Osteoblast (primary cell): Measurements from ENCODE around the gene WDR90. TPM values are rescaled to one million over a fixed set of nuclear protein-coding genes. Genes with fewer than 3 reads are reported as not detected.
"Not testable (repeated sequence)": the region's sequence is repeated elsewhere in the genome, so short reads cannot be mapped to it uniquely, and the experiment has no call there.

Experiments
- DNase-seq: peaks from one replicate; pipeline ENCODE4 v3.0.0; 2011; ENCODE audit warnings: low spot score, mixed read lengths; ENCODE audit not compliant: insufficient read length; ENCODE audit errors: missing footprints
- H2AFZ ChIP-seq: 2 replicates; pipeline ENCODE4 v1.6.0; 2011; ENCODE audit warnings: mild to moderate bottlenecking, low read length
- H3K27ac ChIP-seq: 2 replicates; pipeline ENCODE4 v1.5.1; 2011; ENCODE audit warnings: mild to moderate bottlenecking, low read depth, low read length, moderate library complexity
- H3K27me3 ChIP-seq: 2 replicates; pipeline ENCODE4 v1.6.0; 2012; ENCODE audit warnings: mild to moderate bottlenecking, control low read depth, inconsistent platforms, low read length, moderate library complexity; ENCODE audit not compliant: insufficient read depth
- H3K36me3 ChIP-seq: 2 replicates; pipeline ENCODE4 v1.5.1; 2011; ENCODE audit warnings: mild to moderate bottlenecking, low read length, control low read depth, moderate library complexity; ENCODE audit not compliant: insufficient read depth
- H3K4me1 ChIP-seq: 2 replicates; pipeline ENCODE4 v1.5.1; 2011; ENCODE audit warnings: mild to moderate bottlenecking, low read length, control low read depth, moderate library complexity; ENCODE audit not compliant: insufficient read depth
- H3K4me2 ChIP-seq: 2 replicates; pipeline ENCODE4 v1.6.0; 2011; ENCODE audit warnings: mild to moderate bottlenecking, low read length; ENCODE audit not compliant: insufficient read depth
- H3K4me3 ChIP-seq: fragments of 200-600 bp; sonication (generic); 3 replicates; pipeline ENCODE4 v1.5.1; 2012; ENCODE audit warnings: mild to moderate bottlenecking, low read length, inconsistent platforms; ENCODE audit not compliant: insufficient read depth
- H3K79me2 ChIP-seq: 2 replicates; pipeline ENCODE4 v1.6.0; 2012; ENCODE audit warnings: mild to moderate bottlenecking, low read length, control low read depth, inconsistent platforms; ENCODE audit not compliant: insufficient read depth
- H3K9me3 ChIP-seq: 2 replicates; pipeline ENCODE4 v1.5.1; 2011; ENCODE audit warnings: low read depth, low read length, control low read depth
- H4K20me1 ChIP-seq: 2 replicates; pipeline ENCODE4 v1.6.0; 2012; ENCODE audit warnings: mild to moderate bottlenecking, low read length, control low read depth; ENCODE audit not compliant: insufficient read depth
- total RNA-seq: library from RNA; depleted of rRNA; stranded (reverse); fragments of >200 nt; gene quantifications from 2 replicates; pipeline ENCODE4 v1.2.3, GENCODE V29; 2012
- TF ChIP-seq, protein P1 (sequence below): IDR thresholded peaks from 2 replicates; pipeline ENCODE4 v1.5.1; 2011; ENCODE audit warnings: mild to moderate bottlenecking, low read depth, low read length, moderate library complexity; ENCODE audit errors: extremely low read depth

WDR90 gene
- total RNA-seq, 1 donor: 19.2 TPM

DNA sequence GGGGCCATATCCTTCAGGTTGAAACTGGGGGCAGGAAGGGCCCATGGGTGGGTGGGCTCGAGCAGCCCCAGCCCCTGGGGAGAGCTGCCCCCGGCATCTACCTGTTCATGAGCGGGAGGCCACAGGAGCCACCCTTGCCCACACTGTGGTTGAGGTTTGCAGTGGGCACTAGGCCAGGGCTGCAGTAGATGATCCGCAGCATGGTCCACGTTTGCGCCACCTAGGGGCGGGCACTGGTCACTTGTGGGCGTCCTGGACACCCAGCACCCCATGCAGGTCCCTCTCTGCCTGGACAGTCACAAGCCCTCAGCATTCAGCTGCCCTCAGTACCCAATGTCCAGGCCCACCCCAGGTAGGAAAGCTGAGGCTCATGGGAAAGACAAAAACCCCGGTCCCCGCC lies 36.8 kb downstream of the WDR90 start:
- peak; percentile 96 for DNase-seq
- no peak overlapping the region for H3K4me2 ChIP-seq
- TF ChIP-seq, protein P1, sequence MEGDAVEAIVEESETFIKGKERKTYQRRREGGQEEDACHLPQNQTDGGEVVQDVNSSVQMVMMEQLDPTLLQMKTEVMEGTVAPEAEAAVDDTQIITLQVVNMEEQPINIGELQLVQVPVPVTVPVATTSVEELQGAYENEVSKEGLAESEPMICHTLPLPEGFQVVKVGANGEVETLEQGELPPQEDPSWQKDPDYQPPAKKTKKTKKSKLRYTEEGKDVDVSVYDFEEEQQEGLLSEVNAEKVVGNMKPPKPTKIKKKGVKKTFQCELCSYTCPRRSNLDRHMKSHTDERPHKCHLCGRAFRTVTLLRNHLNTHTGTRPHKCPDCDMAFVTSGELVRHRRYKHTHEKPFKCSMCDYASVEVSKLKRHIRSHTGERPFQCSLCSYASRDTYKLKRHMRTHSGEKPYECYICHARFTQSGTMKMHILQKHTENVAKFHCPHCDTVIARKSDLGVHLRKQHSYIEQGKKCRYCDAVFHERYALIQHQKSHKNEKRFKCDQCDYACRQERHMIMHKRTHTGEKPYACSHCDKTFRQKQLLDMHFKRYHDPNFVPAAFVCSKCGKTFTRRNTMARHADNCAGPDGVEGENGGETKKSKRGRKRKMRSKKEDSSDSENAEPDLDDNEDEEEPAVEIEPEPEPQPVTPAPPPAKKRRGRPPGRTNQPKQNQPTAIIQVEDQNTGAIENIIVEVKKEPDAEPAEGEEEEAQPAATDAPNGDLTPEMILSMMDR: peak; percentile 61
- H2AFZ ChIP-seq: no peak overlapping the region
- H3K4me3 ChIP-seq: no peak overlapping the region
- H3K4me1 ChIP-seq: peaks cover 28% of the 10 kb centered on the region
- no peak overlapping the region for H3K27ac ChIP-seq
- no peaks in the 10 kb centered on the region for H3K9me3 ChIP-seq
- no peaks in the 10 kb centered on the region for H3K27me3 ChIP-seq
- H3K36me3 ChIP-seq: peaks cover 23% of the 10 kb centered on the region
- peaks cover 52% of the 10 kb centered on the region for H3K79me2 ChIP-seq
- peaks cover 26% of the 10 kb centered on the region for H4K20me1 ChIP-seq

DNA sequence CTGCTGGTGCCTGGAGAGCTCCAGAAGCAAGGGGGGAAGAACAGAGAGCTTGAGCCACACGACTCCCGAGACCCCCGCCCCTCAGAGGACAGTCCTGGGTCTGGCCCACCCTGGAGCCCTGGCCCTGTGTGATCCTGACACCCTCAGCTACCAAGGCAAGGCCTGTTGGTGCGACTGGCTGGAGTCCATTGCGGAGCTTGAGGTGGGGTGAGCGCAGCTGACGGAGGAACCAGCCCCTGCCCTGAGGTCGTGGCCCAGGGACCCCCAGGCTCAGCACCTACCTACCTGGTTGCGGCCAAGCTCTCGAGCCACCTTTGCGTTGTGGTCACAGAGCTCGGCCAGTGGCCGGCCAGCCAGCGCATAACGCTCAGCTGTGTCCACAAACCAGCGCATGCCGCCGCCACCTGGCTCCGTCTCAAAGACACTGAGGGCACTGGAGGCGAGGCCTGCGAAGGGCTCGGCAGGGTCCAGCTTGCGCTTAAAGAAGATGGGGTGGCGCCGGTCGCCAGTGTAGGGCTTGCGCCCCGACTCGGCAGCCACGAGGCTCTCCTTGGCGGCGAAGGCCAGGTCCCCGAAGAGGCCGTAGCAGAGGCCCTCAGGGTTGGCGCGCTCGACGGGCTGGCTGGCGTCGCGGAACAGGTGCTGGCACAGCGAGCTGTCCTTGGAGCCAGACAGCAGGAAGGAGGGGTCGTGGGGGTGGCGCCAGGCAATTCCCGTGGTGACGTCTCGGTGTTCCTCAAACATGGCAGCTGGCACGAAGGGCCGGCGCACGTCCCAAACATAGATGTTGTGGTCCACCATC lies 37.5 kb downstream of the WDR90 start:
- Histone ChIP-seq H2AFZ (no peak overlapping the region), H3K27me3 (peaks cover under 1% of the 10 kb centered on the region), H3K36me3 (peaks cover 18% of the 10 kb centered on the region), H3K4me1 (peaks cover 21% of the 10 kb centered on the region), H3K9me3 (no peaks in the 10 kb centered on the region), H3K27ac (no peak overlapping the region), H4K20me1 (peaks cover 19% of the 10 kb centered on the region), H3K79me2 (peaks cover 45% of the 10 kb centered on the region), H3K4me2 (no peak overlapping the region), H3K4me3 (no peak overlapping the region)
- DNase-seq: no peak
- TF ChIP-seq, protein P1: no peak

- no peak overlapping the region for H3K27ac ChIP-seq
- peaks cover 37% of the 10 kb centered on the region for H3K79me2 ChIP-seq
- TF ChIP-seq, protein P1: no peak
- no peak overlapping the region for H3K4me3 ChIP-seq
- H3K36me3 ChIP-seq: peaks cover 10% of the 10 kb centered on the region
- H2AFZ ChIP-seq: no peak overlapping the region
- peaks cover 9% of the 10 kb centered on the region for H3K27me3 ChIP-seq
- peaks cover 11% of the 10 kb centered on the region for H4K20me1 ChIP-seq
- DNase-seq: no peak
- peaks cover 16% of the 10 kb centered on the region for H3K4me1 ChIP-seq
- no peaks in the 10 kb centered on the region for H3K9me3 ChIP-seq
- no peak overlapping the region for H3K4me2 ChIP-seq
Measured at GRCh38 chr16:687499-687898, 38.3 kb downstream of the WDR90 start.

- peak overlapping the region; percentile 90 for H3K4me2 ChIP-seq
- peaks cover 22% of the 10 kb centered on the region for H3K79me2 ChIP-seq
- no peaks in the 10 kb centered on the region for H4K20me1 ChIP-seq
- H3K9me3 ChIP-seq: no peaks in the 10 kb centered on the region
- H2AFZ ChIP-seq: peak overlapping the region; percentile 88
- peak overlapping the region; percentile 94 for H3K4me3 ChIP-seq
- peaks cover 2% of the 10 kb centered on the region for H3K36me3 ChIP-seq
- H3K27ac ChIP-seq: peak overlapping the region; percentile 76
- TF ChIP-seq, protein P1: no peak
- H3K4me1 ChIP-seq: peaks cover 9% of the 10 kb centered on the region
- no peak for DNase-seq
- peaks cover 25% of the 10 kb centered on the region for H3K27me3 ChIP-seq
Measured at GRCh38 chr16:689175-689897, 40.2 kb downstream of the WDR90 start.

DNA sequence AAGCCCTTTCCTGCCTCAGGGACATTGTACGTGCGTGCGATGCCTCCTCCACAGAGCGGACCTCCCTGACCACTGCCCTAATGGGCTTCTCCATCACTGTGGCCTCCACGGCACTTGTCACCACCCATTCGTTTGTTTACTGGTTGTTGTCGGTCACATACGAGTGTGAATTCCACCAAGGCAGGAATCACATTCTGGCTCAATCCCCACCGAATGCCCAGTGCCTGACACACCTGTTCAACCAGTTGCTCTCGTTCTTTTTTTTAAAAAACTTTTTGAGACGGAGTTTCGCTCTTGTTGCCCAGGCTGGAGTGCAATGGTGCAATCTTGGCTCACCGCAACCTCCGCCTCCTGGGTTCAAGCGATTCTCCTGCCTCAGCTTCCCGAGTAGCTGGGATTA lies 42.1 kb downstream of the WDR90 start:
- H3K36me3 ChIP-seq, H4K20me1 ChIP-seq, H2AFZ ChIP-seq: not testable (repeated sequence)

More for the DNA sequence above, 42.1 kb downstream of the WDR90 start:
- H3K9me3 ChIP-seq, H3K4me1 ChIP-seq, H3K4me2 ChIP-seq, H3K27ac ChIP-seq, H3K4me3 ChIP-seq, DNase-seq: not testable (repeated sequence)
- H3K79me2 ChIP-seq: peaks cover 15% of the 10 kb centered on the region
- peaks cover 42% of the 10 kb centered on the region for H3K27me3 ChIP-seq
